A673 (cell line): ENCODE results near the gene SPDYC.

Source experiments
- EZH2 ChIP-seq: fragments of 200-600 bp; sonication (generic); IDR thresholded peaks from 2 replicates; pipeline ENCODE4 v1.6.1; 2017; ENCODE audit warnings: borderline replicate concordance, low read depth, mild to moderate bottlenecking, mixed read lengths, antibody characterized with exemption, low read length; ENCODE audit not compliant: poor library complexity, severe bottlenecking
- TF ChIP-seq, protein P1 (sequence below): fragments of 300-800, 200-600 bp; sonication (generic); conservative IDR thresholded peaks from 2 replicates; pipeline ENCODE4 v1.5.1; 2017; ENCODE audit warnings: low read depth, mild to moderate bottlenecking, antibody characterized with exemption, low read length, moderate library complexity, mixed read lengths

GRCh38 chr11:65165410-65166317, 4.4 kb upstream of the SPDYC start:
- TF ChIP-seq, protein P1, sequence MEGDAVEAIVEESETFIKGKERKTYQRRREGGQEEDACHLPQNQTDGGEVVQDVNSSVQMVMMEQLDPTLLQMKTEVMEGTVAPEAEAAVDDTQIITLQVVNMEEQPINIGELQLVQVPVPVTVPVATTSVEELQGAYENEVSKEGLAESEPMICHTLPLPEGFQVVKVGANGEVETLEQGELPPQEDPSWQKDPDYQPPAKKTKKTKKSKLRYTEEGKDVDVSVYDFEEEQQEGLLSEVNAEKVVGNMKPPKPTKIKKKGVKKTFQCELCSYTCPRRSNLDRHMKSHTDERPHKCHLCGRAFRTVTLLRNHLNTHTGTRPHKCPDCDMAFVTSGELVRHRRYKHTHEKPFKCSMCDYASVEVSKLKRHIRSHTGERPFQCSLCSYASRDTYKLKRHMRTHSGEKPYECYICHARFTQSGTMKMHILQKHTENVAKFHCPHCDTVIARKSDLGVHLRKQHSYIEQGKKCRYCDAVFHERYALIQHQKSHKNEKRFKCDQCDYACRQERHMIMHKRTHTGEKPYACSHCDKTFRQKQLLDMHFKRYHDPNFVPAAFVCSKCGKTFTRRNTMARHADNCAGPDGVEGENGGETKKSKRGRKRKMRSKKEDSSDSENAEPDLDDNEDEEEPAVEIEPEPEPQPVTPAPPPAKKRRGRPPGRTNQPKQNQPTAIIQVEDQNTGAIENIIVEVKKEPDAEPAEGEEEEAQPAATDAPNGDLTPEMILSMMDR = no peak
- no peak for TF ChIP-seq EZH2
